Cardiac muscle cell (in vitro differentiated cells and primary cell): ENCODE results near the gene CDHR3. TPM values are rescaled to one million over a fixed set of nuclear protein-coding genes. Genes with fewer than 3 reads are reported as not detected.

Source experiments
- DNase-seq, 2 donors: peaks; one replicate each; pipeline versions ENCODE4 v3.0.0 to v3.0.0-alpha.2; 2010 to 2017; ENCODE audit warnings: low read depth in 1 of 2, low spot score in 1 of 2
- H3K27ac ChIP-seq: fragments of 200-600 bp; sonication (generic); 2 replicates; pipeline ENCODE4 v1.5.1; 2016
- H3K27me3 ChIP-seq: fragments of 200-600 bp; sonication (generic); 2 replicates; pipeline ENCODE4 v1.6.0; 2016; ENCODE audit warnings: control low read depth
- H3K36me3 ChIP-seq: fragments of 200-600 bp; sonication (generic); 2 replicates; pipeline ENCODE4 v1.5.1; 2016; ENCODE audit warnings: control low read depth
- H3K4me1 ChIP-seq: fragments of 200-600 bp; sonication (generic); 2 replicates; pipeline ENCODE4 v1.8.1; 2017; ENCODE audit warnings: low read depth, mild to moderate bottlenecking, mixed run types
- H3K4me3 ChIP-seq: fragments of 200-600 bp; sonication (generic); 2 replicates; pipeline ENCODE4 v1.5.1; 2016; ENCODE audit warnings: mild to moderate bottlenecking
- H3K9me3 ChIP-seq: fragments of 200-600 bp; sonication (generic); 2 replicates; pipeline ENCODE4 v1.5.1; 2017; ENCODE audit warnings: low read depth, mild to moderate bottlenecking, control low read depth
- polyA plus RNA-seq: library from polyadenylated mRNA; unstranded; fragments of >200 nt; fragmentation: Nextera tagmentation; extraction: Ambion mirVana; gene quantifications from 2 replicates; pipeline ENCODE4 v1.2.1, GENCODE V29; 2016
- total RNA-seq: library from RNA; depleted of rRNA; stranded (reverse); fragments of >200 nt; gene quantifications from 2 replicates; pipeline ENCODE4 v1.2.3, GENCODE V29; 2016
- TF ChIP-seq, protein P1 (sequence below): IDR thresholded peaks from 2 replicates; pipeline ENCODE4 v1.5.1; 2012; ENCODE audit warnings: low read depth, mild to moderate bottlenecking, low read length

CDHR3 gene
- total and polyA plus RNA-seq, 2 experiments from 2014 or later: 9.3 to 12.2 TPM

DNA sequence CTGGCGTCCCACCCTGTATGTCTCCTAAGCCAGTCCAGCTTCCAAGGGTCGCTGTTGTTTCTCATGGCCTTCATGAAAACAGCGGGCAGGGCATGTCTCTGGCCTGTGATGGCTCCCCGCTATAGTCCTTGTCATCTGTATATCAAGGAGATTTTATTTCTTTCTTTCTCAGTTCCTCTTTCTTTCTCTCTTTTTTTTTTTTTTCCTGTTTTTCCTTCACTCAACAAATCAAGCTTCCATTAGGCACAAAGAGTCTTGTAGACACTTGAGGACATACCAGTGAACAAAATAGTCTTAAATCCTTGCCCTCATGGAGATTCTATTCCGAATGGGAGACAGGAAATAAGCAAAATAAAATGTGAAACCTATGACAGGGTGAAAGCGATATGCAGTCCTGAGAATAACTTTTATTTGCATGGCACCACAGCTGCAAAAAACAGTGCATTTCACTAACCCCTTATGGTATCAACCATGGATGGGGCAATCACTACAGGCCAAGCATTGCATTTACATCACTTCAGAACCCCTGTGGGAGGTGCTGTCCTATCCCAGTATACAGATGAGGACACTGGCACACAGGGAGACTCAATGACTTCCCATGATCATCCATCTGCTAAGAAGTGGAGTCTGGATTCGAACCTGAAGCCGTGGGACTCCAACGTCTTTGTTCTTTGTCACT is 98.4 kb downstream of the CDHR3 start:
- no peaks in the 10 kb centered on the region for H3K4me1 ChIP-seq
- TF ChIP-seq, protein P1, sequence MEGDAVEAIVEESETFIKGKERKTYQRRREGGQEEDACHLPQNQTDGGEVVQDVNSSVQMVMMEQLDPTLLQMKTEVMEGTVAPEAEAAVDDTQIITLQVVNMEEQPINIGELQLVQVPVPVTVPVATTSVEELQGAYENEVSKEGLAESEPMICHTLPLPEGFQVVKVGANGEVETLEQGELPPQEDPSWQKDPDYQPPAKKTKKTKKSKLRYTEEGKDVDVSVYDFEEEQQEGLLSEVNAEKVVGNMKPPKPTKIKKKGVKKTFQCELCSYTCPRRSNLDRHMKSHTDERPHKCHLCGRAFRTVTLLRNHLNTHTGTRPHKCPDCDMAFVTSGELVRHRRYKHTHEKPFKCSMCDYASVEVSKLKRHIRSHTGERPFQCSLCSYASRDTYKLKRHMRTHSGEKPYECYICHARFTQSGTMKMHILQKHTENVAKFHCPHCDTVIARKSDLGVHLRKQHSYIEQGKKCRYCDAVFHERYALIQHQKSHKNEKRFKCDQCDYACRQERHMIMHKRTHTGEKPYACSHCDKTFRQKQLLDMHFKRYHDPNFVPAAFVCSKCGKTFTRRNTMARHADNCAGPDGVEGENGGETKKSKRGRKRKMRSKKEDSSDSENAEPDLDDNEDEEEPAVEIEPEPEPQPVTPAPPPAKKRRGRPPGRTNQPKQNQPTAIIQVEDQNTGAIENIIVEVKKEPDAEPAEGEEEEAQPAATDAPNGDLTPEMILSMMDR: no peak
- H3K27me3 ChIP-seq: no peaks in the 10 kb centered on the region
- DNase-seq: no peak
- no peaks in the 10 kb centered on the region for H3K36me3 ChIP-seq
- H3K27ac ChIP-seq: no peak overlapping the region
- no peaks in the 10 kb centered on the region for H3K9me3 ChIP-seq
- no peak overlapping the region for H3K4me3 ChIP-seq

DNA sequence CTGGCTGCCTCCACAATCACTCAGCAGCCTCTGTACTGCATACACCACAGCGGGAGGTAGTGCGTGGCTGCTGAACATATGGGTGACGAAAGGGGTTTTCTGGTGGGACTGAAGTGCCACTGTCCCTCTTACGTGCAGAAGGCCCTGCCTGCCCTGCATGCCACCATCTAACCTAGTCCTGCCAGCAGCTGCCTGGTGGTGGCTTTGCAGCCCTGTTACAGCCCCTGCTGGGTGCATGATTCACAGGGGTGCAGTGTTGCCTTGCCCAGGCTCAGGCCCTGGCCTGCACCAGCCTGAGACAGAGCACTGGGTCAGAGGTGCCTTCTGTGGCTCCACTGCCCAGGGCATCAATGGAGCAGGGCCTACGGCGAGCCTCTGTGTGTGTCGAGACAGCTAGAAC is 98.9 kb downstream of the CDHR3 start:
- H3K27ac ChIP-seq: no peak overlapping the region
- no peaks in the 10 kb centered on the region for H3K9me3 ChIP-seq
- no peaks in the 10 kb centered on the region for H3K4me1 ChIP-seq
- no peaks in the 10 kb centered on the region for H3K27me3 ChIP-seq
- DNase-seq: no peak
- TF ChIP-seq, protein P1: no peak
- no peaks in the 10 kb centered on the region for H3K36me3 ChIP-seq
- no peak overlapping the region for H3K4me3 ChIP-seq

DNA sequence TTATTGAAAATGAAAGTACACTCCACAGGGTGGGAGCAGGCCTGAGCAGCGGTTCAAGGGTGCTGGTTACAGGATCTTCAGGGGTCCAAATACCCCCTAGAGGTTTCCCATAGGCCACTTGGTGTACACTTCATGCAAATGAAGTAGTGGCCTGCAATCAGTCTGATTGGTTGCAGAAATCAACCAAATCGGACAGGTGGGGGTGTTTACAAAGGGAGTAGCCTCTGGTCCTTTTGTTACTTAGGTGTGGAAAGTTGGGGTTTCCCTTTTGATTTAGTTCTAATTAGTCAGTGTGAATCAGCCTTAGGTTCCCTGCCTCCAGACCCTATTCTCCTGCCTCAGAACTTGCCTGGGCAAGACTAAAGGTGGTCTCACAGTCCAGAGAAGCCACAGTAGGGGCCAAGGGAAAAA is 99.5 kb downstream of the CDHR3 start:
- no peak overlapping the region for H3K27ac ChIP-seq
- H3K27me3 ChIP-seq: no peaks in the 10 kb centered on the region
- DNase-seq: no peak
- TF ChIP-seq, protein P1: no peak
- H3K9me3 ChIP-seq: no peaks in the 10 kb centered on the region
- no peak overlapping the region for H3K4me3 ChIP-seq
- H3K36me3 ChIP-seq: no peaks in the 10 kb centered on the region
- no peaks in the 10 kb centered on the region for H3K4me1 ChIP-seq

DNA sequence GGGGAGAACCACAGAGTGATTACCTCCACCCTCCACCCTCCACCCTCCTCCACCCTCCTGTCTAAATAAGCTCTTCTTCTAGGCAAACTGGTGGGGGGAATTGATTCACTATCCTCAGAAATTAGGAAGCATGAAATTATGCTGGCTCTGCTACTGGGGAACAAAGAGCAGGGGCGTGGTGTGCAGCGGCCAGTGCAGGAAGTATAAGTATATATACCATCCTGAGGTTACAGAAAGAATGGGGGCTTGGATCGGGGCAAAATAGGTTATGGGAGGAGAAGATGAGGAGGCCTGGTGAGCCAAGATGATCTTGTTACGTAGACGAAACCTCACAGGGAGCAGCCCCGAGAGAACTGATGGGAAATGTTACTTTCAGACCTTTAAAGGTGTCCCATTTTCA is 100.0 kb downstream of the CDHR3 start:
- H3K4me3 ChIP-seq: no peak overlapping the region
- no peak for DNase-seq
- H3K27ac ChIP-seq: no peak overlapping the region
- no peaks in the 10 kb centered on the region for H3K4me1 ChIP-seq
- no peaks in the 10 kb centered on the region for H3K9me3 ChIP-seq
- TF ChIP-seq, protein P1: no peak
- H3K27me3 ChIP-seq: no peaks in the 10 kb centered on the region
- H3K36me3 ChIP-seq: no peaks in the 10 kb centered on the region

DNA sequence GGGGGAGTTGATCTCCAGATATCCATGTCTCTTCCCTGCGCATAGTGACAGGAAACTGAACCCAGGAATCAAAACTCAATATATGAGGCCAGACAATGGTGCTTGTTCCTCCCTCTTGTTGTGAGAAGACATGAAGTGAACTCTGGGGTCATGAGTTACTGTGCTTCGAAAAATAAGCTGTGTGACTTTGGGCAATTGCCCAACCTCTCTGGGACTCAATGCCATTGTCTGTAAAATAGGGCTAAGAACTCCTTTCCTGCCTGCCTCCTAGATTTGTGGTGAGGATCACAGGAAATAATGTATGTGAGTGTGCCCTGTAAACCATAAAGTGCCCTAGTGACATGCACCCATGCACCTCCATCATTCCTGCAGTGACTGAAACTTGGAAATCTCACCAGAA is 100.6 kb downstream of the CDHR3 start:
- H3K9me3 ChIP-seq: no peaks in the 10 kb centered on the region
- H3K4me1 ChIP-seq: no peaks in the 10 kb centered on the region
- no peak overlapping the region for H3K27ac ChIP-seq
- TF ChIP-seq, protein P1: no peak
- DNase-seq: no peak
- H3K36me3 ChIP-seq: no peaks in the 10 kb centered on the region
- H3K27me3 ChIP-seq: no peaks in the 10 kb centered on the region
- H3K4me3 ChIP-seq: no peak overlapping the region
